SK-N-SH treated with all-trans-retinoic acid at 6 μM for 48 hours (cell line): Measurements from ENCODE around the gene ASTN2.

Source experiments
- ATAC-seq: fragments of 200-7000 bp; cut with Tn5 transposase; 3 replicates; pipeline ENCODE4 v1.9.1; 2020; ENCODE audit warnings: mild to moderate bottlenecking, moderate library complexity
- ARNTL ChIP-seq: fragments of 450-650 bp; formaldehyde crosslinking; IDR thresholded peaks from 2 replicates; pipeline ENCODE4 v1.5.0; 2020; ENCODE audit warnings: low read depth, mild to moderate bottlenecking, moderate library complexity, borderline replicate concordance
- BACH2 ChIP-seq: fragments of 250-450 bp; sonication (Bioruptor Pico); IDR thresholded peaks from 2 replicates; pipeline ENCODE4 v1.9.0; 2021; ENCODE audit warnings: mild to moderate bottlenecking, borderline replicate concordance
- ESRRG ChIP-seq: fragments of 250-450 bp; sonication (Bioruptor Pico); IDR thresholded peaks from 2 replicates; pipeline ENCODE4 v1.6.1; 2021; ENCODE audit warnings: mild to moderate bottlenecking
- GLIS3 ChIP-seq: fragments of 250-450 bp; sonication (Bioruptor Pico); IDR thresholded peaks from 2 replicates; pipeline ENCODE4 v1.5.0; 2020; ENCODE audit warnings: mild to moderate bottlenecking, moderate library complexity
- OSR1 ChIP-seq: fragments of 250-450 bp; sonication (Bioruptor Pico); IDR thresholded peaks from 2 replicates; pipeline ENCODE4 v1.8.0; 2022; ENCODE audit warnings: moderate library complexity, mild to moderate bottlenecking, inconsistent platforms
- RARB ChIP-seq: fragments of 250-450 bp; sonication (Bioruptor Pico); IDR thresholded peaks from 2 replicates; pipeline ENCODE4 v1.8.0; 2021; ENCODE audit warnings: mild to moderate bottlenecking, moderate library complexity
- SNAI2 ChIP-seq: fragments of 250-450 bp; sonication (Bioruptor Pico); IDR thresholded peaks from 2 replicates; pipeline ENCODE4 v1.5.0; 2020; ENCODE audit warnings: mild to moderate bottlenecking, moderate library complexity
- TOX ChIP-seq: fragments of 250-450 bp; sonication (Bioruptor Pico); IDR thresholded peaks from 2 replicates; pipeline ENCODE4 v1.8.0; 2021; ENCODE audit warnings: mild to moderate bottlenecking, moderate library complexity, borderline replicate concordance
- ZC3H10 ChIP-seq: fragments of 250-450 bp; sonication (Bioruptor Pico); IDR thresholded peaks from 2 replicates; pipeline ENCODE4 v1.5.1; 2021; ENCODE audit warnings: mild to moderate bottlenecking, moderate library complexity
- ZFP30 ChIP-seq: fragments of 450-650 bp; formaldehyde crosslinking; IDR thresholded peaks from 2 replicates; pipeline ENCODE4 v1.5.0; 2022; ENCODE audit warnings: mild to moderate bottlenecking, moderate library complexity
- ZNF565 ChIP-seq: fragments of 450-650 bp; formaldehyde crosslinking; conservative IDR thresholded peaks from 2 replicates; pipeline ENCODE4 v1.5.0; 2020; ENCODE audit warnings: low read depth, mild to moderate bottlenecking, moderate library complexity
- ZNF70 ChIP-seq: fragments of 450-650 bp; formaldehyde crosslinking; IDR thresholded peaks from 2 replicates; pipeline ENCODE4 v1.5.0; 2020; ENCODE audit warnings: mild to moderate bottlenecking, moderate library complexity
- ZNF8 ChIP-seq: fragments of 450-650 bp; formaldehyde crosslinking; IDR thresholded peaks from 2 replicates; pipeline ENCODE4 v1.5.0; 2020; ENCODE audit warnings: mild to moderate bottlenecking, moderate library complexity
- TF ChIP-seq, protein P1 (sequence below): fragments of 250-450 bp; sonication (Bioruptor Pico); IDR thresholded peaks from 2 replicates; pipeline ENCODE4 v1.5.1; 2020; ENCODE audit warnings: low read depth, mild to moderate bottlenecking, moderate library complexity
- TF ChIP-seq, protein P2 (sequence below): fragments of 250-450 bp; sonication (Bioruptor Pico); IDR thresholded peaks from 2 replicates; pipeline ENCODE4 v1.5.1; 2021; ENCODE audit warnings: mild to moderate bottlenecking, moderate library complexity
- TF ChIP-seq, protein P3 (sequence below): fragments of 250-450 bp; sonication (Bioruptor Pico); IDR thresholded peaks from 2 replicates; pipeline ENCODE4 v1.5.0; 2020; ENCODE audit warnings: mild to moderate bottlenecking, moderate library complexity
- TF ChIP-seq, protein P4 (sequence below): fragments of 250-450 bp; sonication (Bioruptor Pico); IDR thresholded peaks from 2 replicates; pipeline ENCODE4 v1.8.0; 2021; ENCODE audit warnings: low read depth, mild to moderate bottlenecking, moderate library complexity, borderline replicate concordance
- TF ChIP-seq, protein P5 (sequence below): fragments of 250-450 bp; sonication (Bioruptor Pico); IDR thresholded peaks from 2 replicates; pipeline ENCODE4 v1.8.0; 2020; ENCODE audit warnings: mild to moderate bottlenecking, moderate library complexity, borderline replicate concordance

Gene ASTN2

DNA sequence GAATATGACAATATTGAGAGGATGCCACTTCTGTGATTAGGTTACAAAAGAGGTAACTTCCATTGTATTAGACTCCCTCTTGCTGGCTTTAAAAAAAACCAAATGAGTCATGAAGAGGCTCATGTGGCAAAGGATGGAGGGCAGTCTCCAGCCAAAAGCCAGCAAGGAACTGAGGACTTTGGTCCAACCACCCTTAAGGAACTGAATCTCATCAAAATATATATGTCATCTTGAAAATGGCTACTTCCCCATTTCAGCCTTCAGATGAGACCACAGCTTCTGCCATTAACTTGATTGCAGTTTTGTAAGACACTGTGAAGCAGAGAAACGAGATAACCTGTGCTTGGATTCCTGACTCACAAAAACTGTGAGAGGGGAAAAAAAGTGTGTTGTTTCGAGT, 743.3 kb downstream of the ASTN2 start:
- TF ChIP-seq OSR1 (CRISPR knock-in tag) (no peak), ZNF8 (CRISPR knock-in tag) (no peak), TOX (CRISPR knock-in tag) (no peak), GLIS3 (CRISPR knock-in tag) (no peak)
- TF ChIP-seq, protein P1, sequence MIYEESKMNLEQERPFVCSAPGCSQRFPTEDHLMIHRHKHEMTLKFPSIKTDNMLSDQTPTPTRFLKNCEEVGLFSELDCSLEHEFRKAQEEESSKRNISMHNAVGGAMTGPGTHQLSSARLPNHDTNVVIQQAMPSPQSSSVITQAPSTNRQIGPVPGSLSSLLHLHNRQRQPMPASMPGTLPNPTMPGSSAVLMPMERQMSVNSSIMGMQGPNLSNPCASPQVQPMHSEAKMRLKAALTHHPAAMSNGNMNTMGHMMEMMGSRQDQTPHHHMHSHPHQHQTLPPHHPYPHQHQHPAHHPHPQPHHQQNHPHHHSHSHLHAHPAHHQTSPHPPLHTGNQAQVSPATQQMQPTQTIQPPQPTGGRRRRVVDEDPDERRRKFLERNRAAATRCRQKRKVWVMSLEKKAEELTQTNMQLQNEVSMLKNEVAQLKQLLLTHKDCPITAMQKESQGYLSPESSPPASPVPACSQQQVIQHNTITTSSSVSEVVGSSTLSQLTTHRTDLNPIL (CRISPR knock-in tag) = no peak
- ATAC-seq = no peak

DNA sequence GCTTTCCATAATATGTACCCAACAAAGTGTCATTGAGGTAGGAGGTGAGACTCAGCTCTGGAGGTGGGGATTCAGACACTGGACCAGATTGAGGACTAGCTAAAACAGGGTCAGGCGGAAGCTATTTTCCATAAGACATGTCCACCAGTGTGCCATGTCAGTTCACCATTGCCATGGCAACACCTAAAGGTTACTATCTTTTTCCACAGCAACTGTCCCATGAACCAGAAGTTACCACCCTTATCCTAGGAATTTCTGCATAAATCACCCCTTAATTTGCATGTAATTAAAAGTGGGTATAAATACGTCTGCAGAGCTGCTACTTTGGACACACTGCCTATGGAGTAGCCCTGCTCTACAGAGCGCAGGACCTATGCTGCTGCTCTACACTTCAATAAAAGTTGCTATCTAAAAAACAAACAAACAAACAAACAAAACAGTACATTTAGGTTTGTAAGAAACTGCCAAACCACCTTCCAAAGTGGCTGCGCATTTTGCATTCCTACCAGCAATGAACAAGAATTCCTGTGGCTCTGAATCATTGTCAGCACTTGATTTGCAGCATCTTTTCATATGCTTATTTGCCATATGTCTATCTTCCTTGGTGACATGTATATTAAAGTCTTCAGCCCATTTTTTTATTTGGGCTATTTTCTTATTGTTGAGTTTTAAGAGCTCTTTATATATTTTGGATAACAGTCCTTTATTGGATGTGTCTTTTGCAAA, 745.7 kb downstream of the ASTN2 start:
- TF ChIP-seq ARNTL (no peak), ZNF565 (CRISPR knock-in tag) (no peak), ZNF8 (CRISPR knock-in tag) (no peak), TOX (CRISPR knock-in tag) (no peak), RARB (CRISPR knock-in tag) (no peak), ESRRG (CRISPR knock-in tag) (no peak), ZC3H10 (CRISPR knock-in tag) (no peak), BACH2 (no peak), ZNF70 (CRISPR knock-in tag) (no peak), ZFP30 (no peak)
- TF ChIP-seq, protein P2, sequence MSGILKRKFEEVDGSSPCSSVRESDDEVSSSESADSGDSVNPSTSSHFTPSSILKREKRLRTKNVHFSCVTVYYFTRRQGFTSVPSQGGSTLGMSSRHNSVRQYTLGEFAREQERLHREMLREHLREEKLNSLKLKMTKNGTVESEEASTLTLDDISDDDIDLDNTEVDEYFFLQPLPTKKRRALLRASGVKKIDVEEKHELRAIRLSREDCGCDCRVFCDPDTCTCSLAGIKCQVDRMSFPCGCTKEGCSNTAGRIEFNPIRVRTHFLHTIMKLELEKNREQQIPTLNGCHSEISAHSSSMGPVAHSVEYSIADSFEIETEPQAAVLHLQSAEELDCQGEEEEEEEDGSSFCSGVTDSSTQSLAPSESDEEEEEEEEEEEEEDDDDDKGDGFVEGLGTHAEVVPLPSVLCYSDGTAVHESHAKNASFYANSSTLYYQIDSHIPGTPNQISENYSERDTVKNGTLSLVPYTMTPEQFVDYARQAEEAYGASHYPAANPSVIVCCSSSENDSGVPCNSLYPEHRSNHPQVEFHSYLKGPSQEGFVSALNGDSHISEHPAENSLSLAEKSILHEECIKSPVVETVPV = no peak
- TF ChIP-seq, protein P1 (CRISPR knock-in tag) = no peak
- TF ChIP-seq, protein P3, sequence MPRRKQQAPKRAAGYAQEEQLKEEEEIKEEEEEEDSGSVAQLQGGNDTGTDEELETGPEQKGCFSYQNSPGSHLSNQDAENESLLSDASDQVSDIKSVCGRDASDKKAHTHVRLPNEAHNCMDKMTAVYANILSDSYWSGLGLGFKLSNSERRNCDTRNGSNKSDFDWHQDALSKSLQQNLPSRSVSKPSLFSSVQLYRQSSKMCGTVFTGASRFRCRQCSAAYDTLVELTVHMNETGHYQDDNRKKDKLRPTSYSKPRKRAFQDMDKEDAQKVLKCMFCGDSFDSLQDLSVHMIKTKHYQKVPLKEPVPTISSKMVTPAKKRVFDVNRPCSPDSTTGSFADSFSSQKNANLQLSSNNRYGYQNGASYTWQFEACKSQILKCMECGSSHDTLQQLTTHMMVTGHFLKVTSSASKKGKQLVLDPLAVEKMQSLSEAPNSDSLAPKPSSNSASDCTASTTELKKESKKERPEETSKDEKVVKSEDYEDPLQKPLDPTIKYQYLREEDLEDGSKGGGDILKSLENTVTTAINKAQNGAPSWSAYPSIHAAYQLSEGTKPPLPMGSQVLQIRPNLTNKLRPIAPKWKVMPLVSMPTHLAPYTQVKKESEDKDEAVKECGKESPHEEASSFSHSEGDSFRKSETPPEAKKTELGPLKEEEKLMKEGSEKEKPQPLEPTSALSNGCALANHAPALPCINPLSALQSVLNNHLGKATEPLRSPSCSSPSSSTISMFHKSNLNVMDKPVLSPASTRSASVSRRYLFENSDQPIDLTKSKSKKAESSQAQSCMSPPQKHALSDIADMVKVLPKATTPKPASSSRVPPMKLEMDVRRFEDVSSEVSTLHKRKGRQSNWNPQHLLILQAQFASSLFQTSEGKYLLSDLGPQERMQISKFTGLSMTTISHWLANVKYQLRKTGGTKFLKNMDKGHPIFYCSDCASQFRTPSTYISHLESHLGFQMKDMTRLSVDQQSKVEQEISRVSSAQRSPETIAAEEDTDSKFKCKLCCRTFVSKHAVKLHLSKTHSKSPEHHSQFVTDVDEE (CRISPR knock-in tag) = no peak
- TF ChIP-seq, protein P4, sequence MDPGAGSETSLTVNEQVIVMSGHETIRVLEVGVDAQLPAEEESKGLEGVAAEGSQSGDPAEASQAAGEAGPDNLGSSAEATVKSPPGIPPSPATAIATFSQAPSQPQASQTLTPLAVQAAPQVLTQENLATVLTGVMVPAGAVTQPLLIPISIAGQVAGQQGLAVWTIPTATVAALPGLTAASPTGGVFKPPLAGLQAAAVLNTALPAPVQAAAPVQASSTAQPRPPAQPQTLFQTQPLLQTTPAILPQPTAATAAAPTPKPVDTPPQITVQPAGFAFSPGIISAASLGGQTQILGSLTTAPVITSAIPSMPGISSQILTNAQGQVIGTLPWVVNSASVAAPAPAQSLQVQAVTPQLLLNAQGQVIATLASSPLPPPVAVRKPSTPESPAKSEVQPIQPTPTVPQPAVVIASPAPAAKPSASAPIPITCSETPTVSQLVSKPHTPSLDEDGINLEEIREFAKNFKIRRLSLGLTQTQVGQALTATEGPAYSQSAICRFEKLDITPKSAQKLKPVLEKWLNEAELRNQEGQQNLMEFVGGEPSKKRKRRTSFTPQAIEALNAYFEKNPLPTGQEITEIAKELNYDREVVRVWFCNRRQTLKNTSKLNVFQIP (CRISPR knock-in tag) = no peak
- TF ChIP-seq, protein P5, sequence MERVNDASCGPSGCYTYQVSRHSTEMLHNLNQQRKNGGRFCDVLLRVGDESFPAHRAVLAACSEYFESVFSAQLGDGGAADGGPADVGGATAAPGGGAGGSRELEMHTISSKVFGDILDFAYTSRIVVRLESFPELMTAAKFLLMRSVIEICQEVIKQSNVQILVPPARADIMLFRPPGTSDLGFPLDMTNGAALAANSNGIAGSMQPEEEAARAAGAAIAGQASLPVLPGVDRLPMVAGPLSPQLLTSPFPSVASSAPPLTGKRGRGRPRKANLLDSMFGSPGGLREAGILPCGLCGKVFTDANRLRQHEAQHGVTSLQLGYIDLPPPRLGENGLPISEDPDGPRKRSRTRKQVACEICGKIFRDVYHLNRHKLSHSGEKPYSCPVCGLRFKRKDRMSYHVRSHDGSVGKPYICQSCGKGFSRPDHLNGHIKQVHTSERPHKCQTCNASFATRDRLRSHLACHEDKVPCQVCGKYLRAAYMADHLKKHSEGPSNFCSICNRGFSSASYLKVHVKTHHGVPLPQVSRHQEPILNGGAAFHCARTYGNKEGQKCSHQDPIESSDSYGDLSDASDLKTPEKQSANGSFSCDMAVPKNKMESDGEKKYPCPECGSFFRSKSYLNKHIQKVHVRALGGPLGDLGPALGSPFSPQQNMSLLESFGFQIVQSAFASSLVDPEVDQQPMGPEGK (CRISPR knock-in tag) = no peak
- no peak for ATAC-seq

DNA sequence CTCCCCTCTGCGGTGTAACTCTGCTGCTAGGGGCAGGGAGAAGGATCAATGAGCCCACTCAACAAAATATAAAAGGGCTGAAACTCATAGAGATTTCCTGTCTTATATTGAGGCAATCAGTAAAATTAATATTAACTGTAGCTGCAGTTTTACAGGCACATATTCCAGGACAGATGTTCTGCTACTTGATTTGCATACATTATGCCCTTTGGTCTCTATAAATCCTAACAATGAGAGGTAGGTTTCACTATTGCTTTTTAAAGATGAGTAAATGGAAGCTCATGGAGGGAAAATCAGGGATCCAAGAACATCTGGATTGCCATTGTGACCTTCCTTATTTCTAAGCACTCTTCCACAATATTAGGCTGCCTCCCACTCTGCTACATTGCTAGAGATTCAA, 751.3 kb downstream of the ASTN2 start:
- ATAC-seq = no peak
- TF ChIP-seq SNAI2 = no peak
- TF ChIP-seq ARNTL = no peak
- no peak for TF ChIP-seq ZFP30
